ENCODE results near the gene ZBTB12. TPM values are rescaled to one million over a fixed set of nuclear protein-coding genes. Genes with fewer than 3 reads are reported as not detected.

ZBTB12 gene, protein sequence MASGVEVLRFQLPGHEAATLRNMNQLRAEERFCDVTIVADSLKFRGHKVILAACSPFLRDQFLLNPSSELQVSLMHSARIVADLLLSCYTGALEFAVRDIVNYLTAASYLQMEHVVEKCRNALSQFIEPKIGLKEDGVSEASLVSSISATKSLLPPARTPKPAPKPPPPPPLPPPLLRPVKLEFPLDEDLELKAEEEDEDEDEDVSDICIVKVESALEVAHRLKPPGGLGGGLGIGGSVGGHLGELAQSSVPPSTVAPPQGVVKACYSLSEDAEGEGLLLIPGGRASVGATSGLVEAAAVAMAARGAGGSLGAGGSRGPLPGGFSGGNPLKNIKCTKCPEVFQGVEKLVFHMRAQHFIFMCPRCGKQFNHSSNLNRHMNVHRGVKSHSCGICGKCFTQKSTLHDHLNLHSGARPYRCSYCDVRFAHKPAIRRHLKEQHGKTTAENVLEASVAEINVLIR
- total RNA-seq (4.8 TPM), polyA plus RNA-seq (10.1 TPM)

DNA sequence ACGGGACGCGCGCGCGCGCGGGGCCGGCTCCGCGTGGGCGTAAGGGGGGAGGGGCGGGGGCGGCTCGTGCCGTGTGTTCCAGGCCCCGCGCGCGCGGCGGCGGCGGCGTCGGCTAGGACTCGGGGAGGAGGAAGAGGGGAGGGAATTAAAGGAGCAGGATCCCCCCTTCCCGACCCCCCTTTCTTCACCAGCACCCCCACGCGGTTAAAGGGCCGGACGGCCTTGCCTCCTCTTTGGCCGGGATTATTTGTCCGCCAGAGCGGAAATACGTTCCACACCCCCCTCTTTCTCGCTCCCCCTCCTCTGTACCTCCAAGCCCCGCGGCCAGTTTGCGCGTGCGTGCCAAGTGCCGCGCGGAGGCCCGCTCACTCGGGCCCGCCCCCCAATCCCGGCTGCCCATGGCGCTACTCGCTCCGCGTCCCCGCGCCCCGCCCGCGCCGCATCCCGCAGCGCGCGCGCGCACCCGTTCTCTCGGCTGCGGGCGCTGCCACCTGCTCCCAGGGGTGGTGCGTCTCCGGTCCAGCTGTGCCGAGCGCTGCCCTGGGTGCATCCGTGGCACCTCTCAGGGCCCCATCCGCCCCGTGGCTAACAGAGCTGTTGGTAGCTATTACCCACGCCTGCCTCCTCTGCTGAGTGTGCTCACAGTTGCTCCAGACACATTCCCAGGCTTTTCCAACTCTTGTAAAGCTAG, at the start of gene ZBTB12:
ZBTB12 (minus strand) TSS at position 134 of the 691 bp plus-strand sequence. CDS start 781 bp downstream, outside the sequence.
- no peaks in the 10 kb centered on the region for H3K36me3 ChIP-seq (ENCODE audit: insufficient read depth)
- DNase-seq (ENCODE audit: extremely low spot score) = peak; percentile 97
- no peaks in the 10 kb centered on the region for H3K4me1 ChIP-seq (ENCODE audit: insufficient read depth)
- WGBS = 0% methylated on average over 76 of the region's 77 CpGs
- H3K4me3 ChIP-seq (ENCODE audit: low read depth, low read length) = peak within 1 kb of the TSS; percentile 86
- peak within 1 kb of the TSS; percentile 39 for H3K27ac ChIP-seq (ENCODE audit: low read depth)

DNA sequence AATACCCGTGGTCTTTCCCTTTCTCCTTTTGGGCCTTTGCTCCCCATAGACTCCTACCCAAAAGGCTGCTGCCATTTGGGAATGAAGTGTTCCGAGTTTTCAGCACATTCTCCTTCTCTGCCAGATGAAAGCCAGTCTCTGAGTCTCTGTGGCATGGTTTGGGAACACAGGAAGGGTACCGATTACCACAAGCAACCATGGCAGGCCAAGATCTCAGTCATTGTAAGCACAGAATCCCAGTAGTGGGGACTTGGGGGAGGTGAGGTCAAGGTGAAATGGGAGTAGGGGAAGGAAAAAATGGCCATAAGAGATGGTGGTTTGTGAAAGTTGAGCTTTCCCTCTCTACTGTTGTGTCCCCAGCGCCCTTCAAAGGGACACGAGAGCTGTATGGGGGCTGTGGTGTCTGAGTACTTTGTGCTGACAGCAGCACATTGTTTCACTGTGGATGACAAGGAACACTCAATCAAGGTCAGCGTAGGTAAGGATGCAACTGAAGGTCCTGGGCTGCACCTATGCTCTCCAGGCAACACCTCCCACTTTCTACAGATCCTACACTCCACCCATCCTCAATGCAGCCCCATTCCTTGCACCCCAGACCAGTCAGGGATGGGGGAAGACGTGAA, 48.2 kb upstream of the ZBTB12 start:
- no peak for DNase-seq (ENCODE audit: extremely low spot score)
- Histone ChIP-seq H3K27ac (ENCODE audit: low read depth) (no peak overlapping the region), H3K36me3 (ENCODE audit: insufficient read depth) (peaks cover 2% of the 10 kb centered on the region), H3K4me3 (ENCODE audit: low read depth, low read length) (no peak overlapping the region), H3K4me1 (ENCODE audit: insufficient read depth) (no peaks in the 10 kb centered on the region)
- WGBS = 83% methylated on average over 7 of the region's 7 CpGs

DNA sequence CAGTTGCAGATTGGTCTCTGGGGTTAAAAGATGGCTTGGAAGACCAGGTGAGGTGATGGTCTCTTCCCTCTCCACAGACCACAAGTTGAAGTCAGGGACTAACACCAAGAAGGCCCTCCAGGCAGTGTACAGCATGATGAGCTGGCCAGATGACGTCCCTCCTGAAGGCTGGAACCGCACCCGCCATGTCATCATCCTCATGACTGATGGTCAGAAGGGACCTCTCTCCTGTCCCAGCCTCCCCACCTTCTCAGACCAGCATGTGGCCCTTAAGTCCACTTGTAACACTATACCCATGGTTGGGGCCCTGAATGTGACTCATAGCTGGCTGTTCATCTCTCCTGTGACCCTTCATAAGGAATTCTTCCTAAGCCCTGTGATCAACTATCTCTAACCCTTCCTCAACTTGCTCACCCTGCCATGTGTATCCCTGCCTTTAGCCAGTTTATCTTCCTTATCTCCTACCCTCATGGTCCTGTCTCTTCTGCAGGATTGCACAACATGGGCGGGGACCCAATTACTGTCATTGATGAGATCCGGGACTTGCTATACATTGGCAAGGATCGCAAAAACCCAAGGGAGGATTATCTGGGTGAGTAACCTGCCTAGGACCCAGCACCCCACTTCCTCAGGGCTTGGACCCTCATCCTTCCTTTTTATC, 47.0 kb upstream of the ZBTB12 start:
- no peaks in the 10 kb centered on the region for H3K4me1 ChIP-seq (ENCODE audit: insufficient read depth)
- peaks cover 2% of the 10 kb centered on the region for H3K36me3 ChIP-seq (ENCODE audit: insufficient read depth)
- H3K27ac ChIP-seq (ENCODE audit: low read depth) = no peak overlapping the region
- no peak for DNase-seq (ENCODE audit: extremely low spot score)
- WGBS = 82% methylated on average over 6 of the region's 6 CpGs
- H3K4me3 ChIP-seq (ENCODE audit: low read depth, low read length) = no peak overlapping the region

DNA sequence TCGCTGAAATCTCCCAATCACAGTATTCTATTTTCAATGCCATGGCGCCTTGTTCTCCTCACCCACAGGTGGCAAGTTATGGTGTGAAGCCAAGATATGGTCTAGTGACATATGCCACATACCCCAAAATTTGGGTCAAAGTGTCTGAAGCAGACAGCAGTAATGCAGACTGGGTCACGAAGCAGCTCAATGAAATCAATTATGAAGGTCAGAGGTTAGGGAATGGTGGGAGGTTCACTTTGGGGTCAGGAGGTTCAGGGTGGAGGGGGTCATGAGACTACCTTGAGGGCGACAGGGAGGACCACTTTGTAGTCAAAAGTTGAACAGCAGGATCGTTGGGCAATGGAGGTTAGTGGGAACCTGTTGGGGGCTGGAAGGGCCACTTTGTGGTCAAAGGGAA, 46.4 kb upstream of the ZBTB12 start:
- Histone ChIP-seq H3K4me3 (ENCODE audit: low read depth, low read length) (no peak overlapping the region), H3K27ac (ENCODE audit: low read depth) (no peak overlapping the region), H3K36me3 (ENCODE audit: insufficient read depth) (no peaks in the 10 kb centered on the region), H3K4me1 (ENCODE audit: insufficient read depth) (no peaks in the 10 kb centered on the region)
- WGBS = 82% methylated on average over 5 of the region's 5 CpGs
- DNase-seq (ENCODE audit: extremely low spot score) = no peak

DNA sequence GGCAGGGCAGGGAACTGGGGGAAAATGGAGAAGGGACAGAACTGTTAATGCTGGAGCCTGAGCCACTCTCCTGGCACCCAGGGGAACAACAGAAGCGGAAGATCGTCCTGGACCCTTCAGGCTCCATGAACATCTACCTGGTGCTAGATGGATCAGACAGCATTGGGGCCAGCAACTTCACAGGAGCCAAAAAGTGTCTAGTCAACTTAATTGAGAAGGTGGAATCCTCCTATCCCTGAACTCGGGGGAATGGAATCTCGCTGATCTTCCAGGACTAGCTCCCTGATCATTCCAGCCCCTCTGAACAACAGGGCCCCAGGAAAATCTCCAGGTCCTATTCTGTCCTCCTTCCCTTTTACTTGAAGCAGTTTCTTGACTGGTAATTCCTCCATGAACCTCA, 46.0 kb upstream of the ZBTB12 start:
- 85% methylated on average over 4 of the region's 4 CpGs for WGBS
- H3K4me3 ChIP-seq (ENCODE audit: low read depth, low read length) = no peak overlapping the region
- H3K27ac ChIP-seq (ENCODE audit: low read depth) = no peak overlapping the region

DNA sequence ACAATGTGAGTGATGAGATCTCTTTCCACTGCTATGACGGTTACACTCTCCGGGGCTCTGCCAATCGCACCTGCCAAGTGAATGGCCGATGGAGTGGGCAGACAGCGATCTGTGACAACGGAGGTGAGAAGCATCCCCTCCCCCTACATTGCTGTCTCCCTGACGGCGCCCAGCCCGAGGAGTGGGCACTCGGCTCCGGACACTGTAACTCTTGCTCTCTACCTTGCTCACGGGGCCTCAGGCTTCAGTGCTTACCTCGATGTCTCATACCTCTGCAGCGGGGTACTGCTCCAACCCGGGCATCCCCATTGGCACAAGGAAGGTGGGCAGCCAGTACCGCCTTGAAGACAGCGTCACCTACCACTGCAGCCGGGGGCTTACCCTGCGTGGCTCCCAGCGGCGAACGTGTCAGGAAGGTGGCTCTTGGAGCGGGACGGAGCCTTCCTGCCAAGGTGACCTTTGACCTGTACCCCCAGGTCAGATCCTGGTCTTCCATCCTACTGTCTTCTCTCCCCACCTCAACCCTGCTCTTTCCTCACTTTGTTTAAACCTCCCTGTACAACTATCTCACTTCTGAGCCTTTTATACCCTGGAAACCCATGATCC, 45.3 kb upstream of the ZBTB12 start:
- no peak overlapping the region for H3K27ac ChIP-seq (ENCODE audit: low read depth)
- no peaks in the 10 kb centered on the region for H3K36me3 ChIP-seq (ENCODE audit: insufficient read depth)
- 86% methylated on average over 24 of the region's 24 CpGs for WGBS
- H3K4me1 ChIP-seq (ENCODE audit: insufficient read depth) = no peaks in the 10 kb centered on the region
- H3K4me3 ChIP-seq (ENCODE audit: low read depth, low read length) = no peak overlapping the region
- no peak for DNase-seq (ENCODE audit: extremely low spot score)

More for the DNA sequence above, 46.0 kb upstream of the ZBTB12 start:
- H3K36me3 ChIP-seq (ENCODE audit: insufficient read depth) = no peaks in the 10 kb centered on the region
- no peaks in the 10 kb centered on the region for H3K4me1 ChIP-seq (ENCODE audit: insufficient read depth)
- no peak for DNase-seq (ENCODE audit: extremely low spot score)

DNA sequence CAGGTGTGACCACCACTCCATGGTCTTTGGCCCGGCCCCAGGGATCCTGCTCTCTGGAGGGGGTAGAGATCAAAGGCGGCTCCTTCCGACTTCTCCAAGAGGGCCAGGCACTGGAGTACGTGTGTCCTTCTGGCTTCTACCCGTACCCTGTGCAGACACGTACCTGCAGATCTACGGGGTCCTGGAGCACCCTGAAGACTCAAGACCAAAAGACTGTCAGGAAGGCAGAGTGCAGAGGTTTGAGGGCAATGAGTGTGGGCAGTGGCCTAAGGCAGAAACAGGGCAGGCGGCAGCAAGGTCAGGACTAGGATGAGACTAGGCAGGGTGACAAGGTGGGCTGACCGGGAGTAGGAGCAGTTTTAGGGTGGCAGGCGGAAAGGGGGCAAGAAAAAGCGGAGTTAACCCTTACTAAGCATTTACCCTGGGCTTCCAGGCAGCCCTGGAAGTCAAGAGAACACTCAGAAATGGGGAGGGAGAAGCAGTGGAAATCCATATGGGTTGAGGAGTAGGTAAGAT, 44.5 kb upstream of the ZBTB12 start:
- Histone ChIP-seq H3K4me3 (ENCODE audit: low read depth, low read length) (no peak overlapping the region), H3K4me1 (ENCODE audit: insufficient read depth) (no peaks in the 10 kb centered on the region), H3K36me3 (ENCODE audit: insufficient read depth) (no peaks in the 10 kb centered on the region), H3K27ac (ENCODE audit: low read depth) (no peak overlapping the region)
- WGBS = 71% methylated on average over 11 of the region's 11 CpGs
- no peak for DNase-seq (ENCODE audit: extremely low spot score)

DNA sequence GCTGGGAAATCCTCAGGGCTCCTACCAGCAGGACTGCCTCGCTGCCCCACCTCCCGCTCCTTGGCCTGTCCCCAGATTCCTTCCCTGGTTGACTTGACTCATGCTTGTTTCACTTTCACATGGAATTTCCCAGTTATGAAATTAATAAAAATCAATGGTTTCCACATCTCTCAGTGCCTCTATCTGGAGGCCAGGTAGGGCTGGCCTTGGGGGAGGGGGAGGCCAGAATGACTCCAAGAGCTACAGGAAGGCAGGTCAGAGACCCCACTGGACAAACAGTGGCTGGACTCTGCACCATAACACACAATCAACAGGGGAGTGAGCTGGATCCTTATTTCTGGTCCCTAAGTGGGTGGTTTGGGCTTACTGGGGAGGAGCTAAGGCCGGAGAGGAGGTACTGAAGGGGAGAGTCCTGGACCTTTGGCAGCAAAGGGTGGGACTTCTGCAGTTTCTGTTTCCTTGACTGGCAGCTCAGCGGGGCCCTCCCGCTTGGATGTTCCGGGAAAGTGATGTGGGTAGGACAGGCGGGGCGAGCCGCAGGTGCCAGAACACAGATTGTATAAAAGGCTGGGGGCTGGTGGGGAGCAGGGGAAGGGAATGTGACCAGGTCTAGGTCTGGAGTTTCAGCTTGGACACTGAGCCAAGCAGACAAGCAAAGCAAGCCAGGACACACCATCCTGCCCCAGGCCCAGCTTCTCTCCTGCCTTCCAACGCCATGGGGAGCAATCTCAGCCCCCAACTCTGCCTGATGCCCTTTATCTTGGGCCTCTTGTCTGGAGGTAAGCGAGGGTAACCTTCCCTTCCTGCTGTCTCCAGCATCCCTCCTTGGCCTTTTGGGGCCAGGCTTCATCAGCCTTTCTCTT, 43.9 kb upstream of the ZBTB12 start, which contains the start of gene CFB:
CFB (plus strand) TSS at position 589 of the 863 bp plus-strand sequence; CDS start at position 716, 127 bp downstream.
- DNase-seq (ENCODE audit: extremely low spot score) = no peak
- no peaks in the 10 kb centered on the region for H3K4me1 ChIP-seq (ENCODE audit: insufficient read depth)
- 38% methylated on average over 11 of the region's 11 CpGs for WGBS
- no peaks in the 10 kb centered on the region for H3K36me3 ChIP-seq (ENCODE audit: insufficient read depth)
- H3K4me3 ChIP-seq (ENCODE audit: low read depth, low read length) = no peak within 1 kb of the TSS
- peak within 1 kb of the TSS; percentile 47 for H3K27ac ChIP-seq (ENCODE audit: low read depth)

DNA sequence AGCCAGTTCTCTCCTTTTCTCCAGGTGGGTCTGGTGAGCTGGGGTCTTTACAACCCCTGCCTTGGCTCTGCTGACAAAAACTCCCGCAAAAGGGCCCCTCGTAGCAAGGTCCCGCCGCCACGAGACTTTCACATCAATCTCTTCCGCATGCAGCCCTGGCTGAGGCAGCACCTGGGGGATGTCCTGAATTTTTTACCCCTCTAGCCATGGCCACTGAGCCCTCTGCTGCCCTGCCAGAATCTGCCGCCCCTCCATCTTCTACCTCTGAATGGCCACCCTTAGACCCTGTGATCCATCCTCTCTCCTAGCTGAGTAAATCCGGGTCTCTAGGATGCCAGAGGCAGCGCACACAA, 43.2 kb upstream of the ZBTB12 start:
- WGBS = 71% methylated on average over 9 of the region's 9 CpGs
- no peak overlapping the region for H3K4me3 ChIP-seq (ENCODE audit: low read depth, low read length)
- no peaks in the 10 kb centered on the region for H3K36me3 ChIP-seq (ENCODE audit: insufficient read depth)
- DNase-seq (ENCODE audit: extremely low spot score) = no peak
- no peaks in the 10 kb centered on the region for H3K4me1 ChIP-seq (ENCODE audit: insufficient read depth)
- no peak overlapping the region for H3K27ac ChIP-seq (ENCODE audit: low read depth)

DNA sequence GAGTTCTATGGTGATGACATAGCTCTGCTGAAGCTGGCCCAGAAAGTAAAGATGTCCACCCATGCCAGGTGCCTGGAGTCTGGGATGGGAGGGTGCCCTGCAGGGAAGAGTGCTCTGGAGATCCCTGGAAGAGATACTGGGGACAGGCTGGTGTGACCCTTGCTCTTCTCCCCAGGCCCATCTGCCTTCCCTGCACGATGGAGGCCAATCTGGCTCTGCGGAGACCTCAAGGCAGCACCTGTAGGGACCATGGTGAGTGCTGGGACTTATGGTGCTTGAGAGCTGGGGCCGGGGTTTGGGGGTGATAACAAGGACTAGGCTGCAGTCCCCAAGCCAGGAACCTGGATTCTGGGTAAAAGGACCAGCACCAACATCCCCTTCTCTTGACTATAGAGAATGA, 41.9 kb upstream of the ZBTB12 start:
- Histone ChIP-seq H3K36me3 (ENCODE audit: insufficient read depth) (no peaks in the 10 kb centered on the region), H3K4me3 (ENCODE audit: low read depth, low read length) (no peak overlapping the region), H3K27ac (ENCODE audit: low read depth) (no peak overlapping the region), H3K4me1 (ENCODE audit: insufficient read depth) (no peaks in the 10 kb centered on the region)
- DNase-seq (ENCODE audit: extremely low spot score) = no peak
- WGBS = 83% methylated on average over 3 of the region's 3 CpGs

DNA sequence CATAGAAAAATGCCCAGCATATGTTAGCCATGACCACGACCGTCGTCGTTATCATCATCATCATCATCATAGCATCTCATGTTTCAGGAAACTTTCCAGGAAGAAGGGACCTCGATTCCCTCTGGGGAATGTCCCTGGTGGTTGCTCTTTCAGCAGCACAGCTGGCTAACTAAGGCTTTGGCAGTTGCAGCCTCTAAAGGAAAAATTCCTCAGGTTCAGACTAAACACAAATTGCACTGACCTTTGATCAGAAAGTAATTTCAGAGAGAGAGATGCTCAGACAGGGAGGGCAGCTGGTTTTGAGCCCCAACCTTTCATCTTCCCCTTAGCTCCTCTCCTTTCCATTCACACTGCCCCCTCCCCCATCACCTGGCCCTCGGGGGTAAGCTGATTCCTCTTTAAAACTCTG, 38.4 kb upstream of the ZBTB12 start:
- Histone ChIP-seq H3K4me3 (ENCODE audit: low read depth, low read length) (no peak overlapping the region), H3K27ac (ENCODE audit: low read depth) (no peak overlapping the region), H3K4me1 (ENCODE audit: insufficient read depth) (no peaks in the 10 kb centered on the region), H3K36me3 (ENCODE audit: insufficient read depth) (no peaks in the 10 kb centered on the region)
- WGBS = 9% methylated on average over 6 of the region's 6 CpGs
- DNase-seq (ENCODE audit: extremely low spot score) = no peak

DNA sequence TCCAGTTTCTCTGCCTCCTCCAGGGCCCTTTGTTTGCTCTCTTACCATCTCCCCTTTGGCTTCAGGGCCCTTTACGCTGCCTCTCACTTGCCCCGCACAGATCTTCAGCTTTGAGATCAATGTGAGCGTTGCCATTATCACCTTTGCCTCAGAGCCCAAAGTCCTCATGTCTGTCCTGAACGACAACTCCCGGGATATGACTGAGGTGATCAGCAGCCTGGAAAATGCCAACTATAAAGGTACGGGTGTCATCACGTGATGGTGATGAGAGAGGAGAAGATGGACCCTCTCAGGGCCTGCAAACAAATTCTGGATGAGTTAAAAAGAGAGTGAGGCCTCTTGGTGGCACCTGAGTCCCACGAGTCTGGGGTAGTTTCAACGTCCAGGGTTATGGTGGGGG, 33.9 kb upstream of the ZBTB12 start:
- Histone ChIP-seq H3K27ac (ENCODE audit: low read depth) (no peak overlapping the region), H3K4me1 (ENCODE audit: insufficient read depth) (no peaks in the 10 kb centered on the region), H3K36me3 (ENCODE audit: insufficient read depth) (no peaks in the 10 kb centered on the region), H3K4me3 (ENCODE audit: low read depth, low read length) (no peak overlapping the region)
- 80% methylated on average over 9 of the region's 9 CpGs for WGBS
- DNase-seq (ENCODE audit: extremely low spot score) = no peak
